ENCODE results near the gene HMGN1.

DNA sequence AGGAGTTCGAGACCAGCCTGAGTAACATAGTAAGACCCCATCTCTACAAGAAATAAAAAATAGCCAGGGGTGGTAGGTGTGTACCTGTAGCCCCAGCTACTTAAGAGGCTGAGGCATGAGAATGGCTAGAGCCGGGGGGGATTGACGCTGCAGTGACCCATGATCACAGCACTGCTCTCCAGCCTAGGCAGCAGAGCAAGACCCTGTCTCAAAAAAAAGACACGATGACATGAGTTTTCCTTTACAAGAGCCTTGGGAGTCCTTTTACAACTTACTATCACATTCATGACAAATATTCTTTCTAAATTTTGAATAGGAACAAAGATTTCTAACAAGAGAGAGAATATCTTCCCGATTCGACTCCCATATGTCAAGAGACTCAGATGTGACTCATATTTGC, 32.2 kb downstream of the HMGN1 start:
- no peak for TF ChIP-seq CTCF (conservative IDR thresholded peaks at IDR 0.05; ENCODE audit: low read length)
- TF ChIP-seq EZH2phosphoT487 (IDR thresholded peaks at IDR 0.05; ENCODE audit: borderline replicate concordance, low read depth, low read length): no peak

Data from OCI-LY7 (cell line).